Measurements from ENCODE around the gene MLANA.
"Not testable (repeated sequence)": the region's sequence is repeated elsewhere in the genome, so short reads cannot be mapped to it uniquely, and the experiment has no call there.

The MLANA gene

GRCh38 chr9:5879419-5880181 lies 11.1 kb upstream of the MLANA start:
- Histone ChIP-seq H3K36me3 (ENCODE audit: control insufficient read depth in 2 of 2, insufficient read depth in 2 of 2, low read length in 2 of 2) (no peaks in the 10 kb centered on the region), H3K9ac (ENCODE audit: low read depth in 1 of 2, low read length in 2 of 2) (no peak overlapping the region), H3K4me1 (ENCODE audit: control insufficient read depth in 2 of 2, insufficient read depth in 2 of 2, low read length in 2 of 2) (no peaks in the 10 kb centered on the region), H3K27me3 (ENCODE audit: control insufficient read depth in 2 of 2, insufficient read depth in 2 of 2, low read length in 2 of 2) (no peaks in the 10 kb centered on the region), H3K9me3 (ENCODE audit: control insufficient read depth in 2 of 2, low read length in 2 of 2) (no peaks in the 10 kb centered on the region), H3K27ac (ENCODE audit: low read depth in 2 of 2, low read length in 2 of 2) (no peak overlapping the region), H3K4me3 (ENCODE audit: low read length in 2 of 2) (no peak overlapping the region)

GRCh38 chr9:5882244-5883012 lies 8.3 kb upstream of the MLANA start:
- H3K27ac ChIP-seq (ENCODE audit: low read depth in 2 of 2, low read length in 2 of 2), result not testable (repeated sequence)

GRCh38 chr9:5884191-5884590 lies 6.5 kb upstream of the MLANA start:
- Histone ChIP-seq H3K27ac (ENCODE audit: low read depth in 2 of 2, low read length in 2 of 2) (no peak overlapping the region), H3K9me3 (ENCODE audit: control insufficient read depth in 2 of 2, low read length in 2 of 2) (no peaks in the 10 kb centered on the region), H3K4me1 (ENCODE audit: control insufficient read depth in 2 of 2, insufficient read depth in 2 of 2, low read length in 2 of 2) (no peaks in the 10 kb centered on the region), H3K27me3 (ENCODE audit: control insufficient read depth in 2 of 2, insufficient read depth in 2 of 2, low read length in 2 of 2) (no peaks in the 10 kb centered on the region), H3K9ac (ENCODE audit: low read depth in 1 of 2, low read length in 2 of 2) (no peak overlapping the region), H3K36me3 (ENCODE audit: control insufficient read depth in 2 of 2, insufficient read depth in 2 of 2, low read length in 2 of 2) (no peaks in the 10 kb centered on the region), H3K4me3 (ENCODE audit: low read length in 2 of 2) (no peak overlapping the region)

More at GRCh38 chr9:5882244-5883012, 8.3 kb upstream of the MLANA start:
- not testable (repeated sequence) for H3K27me3 ChIP-seq (ENCODE audit: control insufficient read depth in 2 of 2, insufficient read depth in 2 of 2, low read length in 2 of 2); H3K9ac ChIP-seq (ENCODE audit: low read depth in 1 of 2, low read length in 2 of 2); H3K9me3 ChIP-seq (ENCODE audit: control insufficient read depth in 2 of 2, low read length in 2 of 2); H3K4me3 ChIP-seq (ENCODE audit: low read length in 2 of 2); H3K4me1 ChIP-seq (ENCODE audit: control insufficient read depth in 2 of 2, insufficient read depth in 2 of 2, low read length in 2 of 2); H3K36me3 ChIP-seq (ENCODE audit: control insufficient read depth in 2 of 2, insufficient read depth in 2 of 2, low read length in 2 of 2)

- no peak overlapping the region for H3K27ac ChIP-seq (ENCODE audit: low read depth in 2 of 2, low read length in 2 of 2)
- H3K4me1 ChIP-seq (ENCODE audit: control insufficient read depth in 2 of 2, insufficient read depth in 2 of 2, low read length in 2 of 2), result no peaks in the 10 kb centered on the region
- H3K9me3 ChIP-seq (ENCODE audit: control insufficient read depth in 2 of 2, low read length in 2 of 2), result no peaks in the 10 kb centered on the region
- no peaks in the 10 kb centered on the region for H3K27me3 ChIP-seq (ENCODE audit: control insufficient read depth in 2 of 2, insufficient read depth in 2 of 2, low read length in 2 of 2)
- no peak overlapping the region for H3K9ac ChIP-seq (ENCODE audit: low read depth in 1 of 2, low read length in 2 of 2)
- no peak overlapping the region for H3K4me3 ChIP-seq (ENCODE audit: low read length in 2 of 2)
- no peaks in the 10 kb centered on the region for H3K36me3 ChIP-seq (ENCODE audit: control insufficient read depth in 2 of 2, insufficient read depth in 2 of 2, low read length in 2 of 2)
Observed at GRCh38 chr9:5886114-5886939, 4.4 kb upstream of the MLANA start.

- no peak overlapping the region for H3K4me3 ChIP-seq (ENCODE audit: low read length in 2 of 2)
- H3K4me1 ChIP-seq (ENCODE audit: control insufficient read depth in 2 of 2, insufficient read depth in 2 of 2, low read length in 2 of 2), result no peaks in the 10 kb centered on the region
- no peaks in the 10 kb centered on the region for H3K27me3 ChIP-seq (ENCODE audit: control insufficient read depth in 2 of 2, insufficient read depth in 2 of 2, low read length in 2 of 2)
- H3K9ac ChIP-seq (ENCODE audit: low read depth in 1 of 2, low read length in 2 of 2), result no peak overlapping the region
- H3K9me3 ChIP-seq (ENCODE audit: control insufficient read depth in 2 of 2, low read length in 2 of 2), result no peaks in the 10 kb centered on the region
- peaks cover 0 to 8% of the 10 kb centered on the region in 2 donors for H3K36me3 ChIP-seq (ENCODE audit: control insufficient read depth in 2 of 2, insufficient read depth in 2 of 2, low read length in 2 of 2)
- H3K27ac ChIP-seq (ENCODE audit: low read depth in 2 of 2, low read length in 2 of 2), result no peak overlapping the region
Observed at GRCh38 chr9:5892456-5893133, 1.9 kb downstream of the MLANA start.

GRCh38 chr9:5893134-5893505 lies 2.4 kb downstream of the MLANA start:
- H3K4me1 ChIP-seq (ENCODE audit: control insufficient read depth in 2 of 2, insufficient read depth in 2 of 2, low read length in 2 of 2), result no peaks in the 10 kb centered on the region
- no peaks in the 10 kb centered on the region for H3K9me3 ChIP-seq (ENCODE audit: control insufficient read depth in 2 of 2, low read length in 2 of 2)
- H3K4me3 ChIP-seq (ENCODE audit: low read length in 2 of 2), result no peak overlapping the region
- no peak overlapping the region for H3K27ac ChIP-seq (ENCODE audit: low read depth in 2 of 2, low read length in 2 of 2)
- H3K27me3 ChIP-seq (ENCODE audit: control insufficient read depth in 2 of 2, insufficient read depth in 2 of 2, low read length in 2 of 2), result no peaks in the 10 kb centered on the region
- no peak overlapping the region for H3K9ac ChIP-seq (ENCODE audit: low read depth in 1 of 2, low read length in 2 of 2)
- H3K36me3 ChIP-seq (ENCODE audit: control insufficient read depth in 2 of 2, insufficient read depth in 2 of 2, low read length in 2 of 2), result peaks cover 0 to 9% of the 10 kb centered on the region in 2 donors

- no peaks in the 10 kb centered on the region for H3K9me3 ChIP-seq (ENCODE audit: control insufficient read depth in 2 of 2, low read length in 2 of 2)
- H3K4me3 ChIP-seq (ENCODE audit: low read length in 2 of 2), result no peak overlapping the region
- H3K9ac ChIP-seq (ENCODE audit: low read depth in 1 of 2, low read length in 2 of 2), result no peak overlapping the region
- no peaks in the 10 kb centered on the region for H3K27me3 ChIP-seq (ENCODE audit: control insufficient read depth in 2 of 2, insufficient read depth in 2 of 2, low read length in 2 of 2)
- no peak overlapping the region for H3K27ac ChIP-seq (ENCODE audit: low read depth in 2 of 2, low read length in 2 of 2)
- no peaks in the 10 kb centered on the region for H3K4me1 ChIP-seq (ENCODE audit: control insufficient read depth in 2 of 2, insufficient read depth in 2 of 2, low read length in 2 of 2)
- peaks cover 0 to 9% of the 10 kb centered on the region in 2 donors for H3K36me3 ChIP-seq (ENCODE audit: control insufficient read depth in 2 of 2, insufficient read depth in 2 of 2, low read length in 2 of 2)
Observed at GRCh38 chr9:5893591-5894236, 3.0 kb downstream of the MLANA start.

- H3K9me3 ChIP-seq (ENCODE audit: control insufficient read depth in 2 of 2, low read length in 2 of 2), result no peaks in the 10 kb centered on the region
- H3K36me3 ChIP-seq (ENCODE audit: control insufficient read depth in 2 of 2, insufficient read depth in 2 of 2, low read length in 2 of 2), result peaks cover 0 to 9% of the 10 kb centered on the region in 2 donors
- no peak overlapping the region for H3K27ac ChIP-seq (ENCODE audit: low read depth in 2 of 2, low read length in 2 of 2)
- no peaks in the 10 kb centered on the region for H3K27me3 ChIP-seq (ENCODE audit: control insufficient read depth in 2 of 2, insufficient read depth in 2 of 2, low read length in 2 of 2)
- no peak overlapping the region for H3K9ac ChIP-seq (ENCODE audit: low read depth in 1 of 2, low read length in 2 of 2)
- no peaks in the 10 kb centered on the region for H3K4me1 ChIP-seq (ENCODE audit: control insufficient read depth in 2 of 2, insufficient read depth in 2 of 2, low read length in 2 of 2)
- H3K4me3 ChIP-seq (ENCODE audit: low read length in 2 of 2), result no peak overlapping the region
Observed at GRCh38 chr9:5894237-5894959, 3.7 kb downstream of the MLANA start.

GRCh38 chr9:5895782-5896181 lies 5.1 kb downstream of the MLANA start:
- no peak overlapping the region for H3K4me3 ChIP-seq (ENCODE audit: low read length in 2 of 2)
- no peaks in the 10 kb centered on the region for H3K27me3 ChIP-seq (ENCODE audit: control insufficient read depth in 2 of 2, insufficient read depth in 2 of 2, low read length in 2 of 2)
- H3K4me1 ChIP-seq (ENCODE audit: control insufficient read depth in 2 of 2, insufficient read depth in 2 of 2, low read length in 2 of 2), result no peaks in the 10 kb centered on the region
- H3K36me3 ChIP-seq (ENCODE audit: control insufficient read depth in 2 of 2, insufficient read depth in 2 of 2, low read length in 2 of 2), result peaks cover 0 to 9% of the 10 kb centered on the region in 2 donors
- H3K9me3 ChIP-seq (ENCODE audit: control insufficient read depth in 2 of 2, low read length in 2 of 2), result no peaks in the 10 kb centered on the region
- no peak overlapping the region for H3K9ac ChIP-seq (ENCODE audit: low read depth in 1 of 2, low read length in 2 of 2)
- H3K27ac ChIP-seq (ENCODE audit: low read depth in 2 of 2, low read length in 2 of 2), result no peak overlapping the region
